ENCODE data around the gene NUP153. TPM values are rescaled to one million over a fixed set of nuclear protein-coding genes. Genes with fewer than 3 reads are reported as not detected.
"Not testable (repeated sequence)": the region's sequence is repeated elsewhere in the genome, so short reads cannot be mapped to it uniquely, and the experiment has no call there.

NUP153 gene
- total RNA-seq: 10 to 100 TPM; 30.0 to 31.4 (median 30.6) TPM
- polyA plus RNA-seq: 10 to 100 TPM in 1 of 3 donors, 1 to 10 TPM in 2; 6.6 to 13.2 (median 9.0) TPM

DNA sequence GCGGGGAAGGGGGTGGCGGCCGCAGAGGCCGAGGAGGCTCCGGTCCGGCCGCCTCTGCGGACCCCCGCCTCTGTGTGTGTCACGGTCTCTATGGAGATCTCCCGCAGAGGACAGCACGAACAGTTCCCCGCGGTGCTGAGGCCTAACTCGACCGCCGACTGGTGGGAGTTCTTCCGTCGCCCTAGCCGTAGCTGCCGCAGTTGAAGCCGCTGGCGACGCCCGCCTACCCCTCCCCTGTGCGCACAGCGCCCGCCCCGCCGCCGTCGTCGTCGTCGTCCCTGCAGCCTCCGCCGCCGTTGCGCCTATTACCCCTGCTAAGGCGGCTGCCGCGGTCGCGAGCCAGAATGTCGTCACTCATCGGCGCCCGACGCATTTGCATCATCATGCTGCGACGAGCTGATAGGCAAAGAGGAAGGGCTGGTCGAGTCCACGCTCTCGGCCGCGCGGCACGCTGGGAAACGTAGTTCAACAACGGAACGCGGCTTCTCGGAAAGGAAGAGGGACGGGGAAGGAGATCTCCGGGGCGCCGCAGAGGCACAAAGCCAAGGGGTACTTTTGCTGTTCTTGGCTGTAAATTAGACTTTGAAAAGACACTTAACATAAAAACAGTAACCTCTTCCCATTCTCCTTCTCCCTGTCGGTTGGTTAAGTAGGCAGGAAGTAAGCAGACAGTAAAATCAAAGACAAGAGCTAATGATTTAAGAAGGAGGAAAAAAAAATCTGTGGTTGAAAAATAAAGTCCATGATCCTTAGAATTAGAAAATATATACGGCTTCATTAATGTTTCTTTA, at the start of gene NUP153:
NUP153 (minus strand) TSS at position 346 of the 791 bp plus-strand sequence. CDS start 538 bp downstream, outside the sequence.
- peak; percentile 84 to 92 for TF ChIP-seq POLR2A (IDR thresholded peaks at IDR 0.05)
- TF ChIP-seq POLR2AphosphoS5 (IDR thresholded peaks at IDR 0.05): peak; percentile 98 to 99 (median 98)
- TF ChIP-seq, protein P1, sequence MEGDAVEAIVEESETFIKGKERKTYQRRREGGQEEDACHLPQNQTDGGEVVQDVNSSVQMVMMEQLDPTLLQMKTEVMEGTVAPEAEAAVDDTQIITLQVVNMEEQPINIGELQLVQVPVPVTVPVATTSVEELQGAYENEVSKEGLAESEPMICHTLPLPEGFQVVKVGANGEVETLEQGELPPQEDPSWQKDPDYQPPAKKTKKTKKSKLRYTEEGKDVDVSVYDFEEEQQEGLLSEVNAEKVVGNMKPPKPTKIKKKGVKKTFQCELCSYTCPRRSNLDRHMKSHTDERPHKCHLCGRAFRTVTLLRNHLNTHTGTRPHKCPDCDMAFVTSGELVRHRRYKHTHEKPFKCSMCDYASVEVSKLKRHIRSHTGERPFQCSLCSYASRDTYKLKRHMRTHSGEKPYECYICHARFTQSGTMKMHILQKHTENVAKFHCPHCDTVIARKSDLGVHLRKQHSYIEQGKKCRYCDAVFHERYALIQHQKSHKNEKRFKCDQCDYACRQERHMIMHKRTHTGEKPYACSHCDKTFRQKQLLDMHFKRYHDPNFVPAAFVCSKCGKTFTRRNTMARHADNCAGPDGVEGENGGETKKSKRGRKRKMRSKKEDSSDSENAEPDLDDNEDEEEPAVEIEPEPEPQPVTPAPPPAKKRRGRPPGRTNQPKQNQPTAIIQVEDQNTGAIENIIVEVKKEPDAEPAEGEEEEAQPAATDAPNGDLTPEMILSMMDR (IDR thresholded peaks at IDR 0.05): no peak
- peak in 2 of 4 donors; percentile 72 to 90 for TF ChIP-seq EP300 (IDR thresholded peaks at IDR 0.05)
- intact Hi-C loops (cut with DNase I): loop anchor here (2.0 to 10.0 kb wide), 5 partner anchors 106 to 1372 kb away; partner anchors contain the start of genes ATXN1, FAM8A1, KDM1B and TPMT

DNA sequence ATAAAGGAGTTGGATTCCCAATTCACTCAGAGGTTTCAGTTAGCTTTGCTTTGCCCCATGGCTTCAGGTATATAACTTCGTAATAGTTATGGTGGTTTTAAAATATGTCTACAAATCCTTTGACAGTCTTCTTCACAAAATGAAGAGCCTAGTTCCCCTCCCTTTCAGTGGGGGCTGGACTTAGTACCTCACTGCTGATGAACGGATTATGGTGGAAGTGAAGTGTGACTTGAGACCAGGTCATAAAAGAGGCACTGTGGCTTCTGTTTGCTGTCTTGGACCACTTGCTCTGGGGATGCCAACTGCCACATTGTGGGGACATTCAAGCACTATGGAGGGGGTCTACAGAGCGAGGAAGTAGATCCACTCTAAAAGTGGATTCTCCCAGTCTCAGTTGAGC, 47.5 kb upstream of the NUP153 start:
- no peak overlapping the region for H3K27ac ChIP-seq
- 64 to 74% methylated on average over 3 of the region's 3 CpGs for WGBS, 2 donors
- H3K9me3 ChIP-seq: no peaks in the 10 kb centered on the region
- no peak for DNase-seq
- H3K36me3 ChIP-seq: peaks cover 0 to 10% (median 2%) of the 10 kb centered on the region in 4 donors
- H3K4me1 ChIP-seq: no peaks in the 10 kb centered on the region
- no peak overlapping the region for H3K4me3 ChIP-seq
- TF ChIP-seq POLR2A (IDR thresholded peaks at IDR 0.05) (no peak), EP300 (IDR thresholded peaks at IDR 0.05) (no peak), POLR2AphosphoS5 (IDR thresholded peaks at IDR 0.05) (no peak)
- TF ChIP-seq, protein P1 (IDR thresholded peaks at IDR 0.05): no peak
- intact Hi-C loops (cut with DNase I): no loop called here
- H3K27me3 ChIP-seq: no peaks in the 10 kb centered on the region

More for the DNA sequence above, at the start of gene NUP153:
- Histone ChIP-seq H3K27ac (peak within 1 kb of the TSS; percentile 99 to 100 (median 99)), H3K4me3 (peak within 1 kb of the TSS; percentile 89 to 98 (median 89)), H3K36me3 (no peaks in the 10 kb centered on the region), H3K4me1 (peaks cover 0 to 38% (median 33%) of the 10 kb centered on the region in 4 donors), H3K9me3 (no peaks in the 10 kb centered on the region), H3K27me3 (no peaks in the 10 kb centered on the region)
- peak; percentile 99 for DNase-seq
- WGBS, 2 donors: 1% methylated on average over 69 of the region's 69 CpGs

DNA sequence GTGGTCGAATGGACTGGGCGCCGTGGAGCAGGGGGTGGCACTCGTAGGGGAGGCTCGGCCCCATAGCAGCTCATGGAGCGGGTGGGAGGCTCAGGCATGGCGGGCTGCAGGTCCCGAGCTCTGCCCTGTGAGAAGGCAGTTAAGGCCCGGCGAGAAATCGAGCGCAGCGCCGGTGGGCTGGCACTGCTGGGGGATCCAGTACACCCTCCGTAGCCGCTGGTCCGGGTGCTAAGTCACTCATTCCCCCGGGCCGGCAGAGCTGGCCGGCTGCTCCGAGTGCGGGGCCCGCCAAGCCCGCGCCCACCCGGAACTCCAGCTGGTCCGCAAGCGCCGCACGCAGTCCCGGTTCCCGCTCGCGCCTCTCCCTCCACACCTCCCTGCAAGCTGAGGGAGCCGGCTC, 38.6 kb upstream of the NUP153 start:
- intact Hi-C loops (cut with DNase I); H3K4me3 ChIP-seq; H3K36me3 ChIP-seq; H3K27ac ChIP-seq; H3K27me3 ChIP-seq; H3K9me3 ChIP-seq; H3K4me1 ChIP-seq; DNase-seq: not testable (repeated sequence)
- 96 to 97% methylated on average over 35 of the region's 35 CpGs for WGBS, 2 donors

DNA sequence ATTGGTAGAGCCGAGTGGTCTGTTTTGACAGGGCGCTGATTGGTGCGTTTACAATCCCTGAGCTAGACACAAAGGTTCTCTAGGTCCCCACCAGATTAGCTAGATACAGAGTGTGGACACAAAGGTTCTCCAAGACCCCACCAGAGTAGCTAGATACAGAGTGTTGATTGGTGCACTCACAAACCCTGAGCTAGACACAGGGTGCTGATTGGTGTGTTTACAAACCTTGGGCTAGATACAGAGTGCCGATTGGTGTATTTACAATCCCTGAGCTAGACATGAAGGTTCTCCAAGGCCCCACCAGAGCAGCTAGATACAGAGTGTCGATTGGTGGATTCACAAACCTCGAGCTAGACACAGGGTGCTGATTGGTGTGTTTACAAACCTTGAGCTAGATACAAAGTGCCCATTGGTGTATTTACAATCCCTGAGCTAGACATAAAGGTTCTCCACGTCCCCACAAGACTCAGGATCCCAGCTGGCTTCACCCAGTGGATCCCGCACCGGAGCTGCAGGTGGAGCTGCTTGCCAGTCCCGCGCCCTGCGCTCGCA, 38.1 kb upstream of the NUP153 start:
- H3K36me3 ChIP-seq; H3K4me3 ChIP-seq; H3K27ac ChIP-seq; H3K27me3 ChIP-seq; intact Hi-C loops (cut with DNase I); DNase-seq; H3K4me1 ChIP-seq; H3K9me3 ChIP-seq: not testable (repeated sequence)
- WGBS, 2 donors: 96% methylated on average over 13 of the region's 13 CpGs

DNA sequence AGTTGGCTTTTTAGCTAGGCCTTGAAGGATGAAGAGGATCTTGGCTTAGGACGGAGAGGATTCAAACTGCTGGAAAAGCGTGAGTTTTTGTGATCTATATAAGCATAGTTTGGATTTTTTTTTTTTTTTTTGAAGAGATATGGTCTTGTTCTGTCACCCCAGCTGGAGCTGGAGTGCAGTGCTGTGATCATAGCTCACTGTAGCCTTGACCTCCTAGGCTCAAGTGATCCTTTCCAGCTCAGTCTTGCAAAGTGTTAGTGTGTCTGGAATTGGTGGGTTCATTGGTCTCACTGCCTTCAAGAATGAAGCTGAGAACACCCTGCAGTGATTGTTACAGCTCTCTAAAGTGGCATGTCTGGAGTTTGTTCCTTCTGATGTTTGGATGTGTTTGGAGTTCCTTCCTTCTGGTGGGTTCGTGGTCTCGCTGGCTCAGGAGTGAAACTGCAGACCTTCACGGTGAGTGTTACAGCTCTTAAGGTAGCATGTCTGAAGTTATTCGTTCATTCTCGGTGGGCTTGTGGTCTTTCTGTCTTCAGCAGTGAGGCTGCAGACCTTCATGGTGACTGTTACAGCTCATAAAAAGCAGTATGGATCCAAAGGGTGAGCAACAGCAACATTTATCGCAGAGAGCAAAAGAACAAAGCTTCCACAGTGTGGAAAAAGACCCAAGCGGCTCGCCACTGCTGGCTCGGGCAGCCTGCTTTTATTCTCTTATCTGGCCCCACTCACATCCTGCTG, 37.5 kb upstream of the NUP153 start:
- Histone ChIP-seq H3K9me3 (no peaks in the 10 kb centered on the region), H3K4me1 (no peaks in the 10 kb centered on the region)
- WGBS, 2 donors: 61 to 74% methylated on average over 11 of the region's 11 CpGs

More for the DNA sequence above, 37.5 kb upstream of the NUP153 start:
- TF ChIP-seq POLR2AphosphoS5 (IDR thresholded peaks at IDR 0.05) (no peak), POLR2A (IDR thresholded peaks at IDR 0.05) (no peak), EP300 (IDR thresholded peaks at IDR 0.05) (no peak)
- TF ChIP-seq, protein P1 (IDR thresholded peaks at IDR 0.05): no peak
- Histone ChIP-seq H3K27me3 (no peaks in the 10 kb centered on the region), H3K27ac (no peak overlapping the region), H3K4me3 (no peak overlapping the region), H3K36me3 (no peaks in the 10 kb centered on the region)
- no peak for DNase-seq
- intact Hi-C loops (cut with DNase I): no loop called here

Measured in sigmoid colon (tissue), 7 donors.